ENCODE data around the gene NLRP2B.

NLRP2B gene

GRCh38 chrX:57674861-57675260 lies 5.2 kb downstream of the NLRP2B start:
- TF ChIP-seq FOXP2 (optimal IDR thresholded peaks at IDR 0.05; ENCODE audit: borderline replicate concordance, extremely low read depth, extremely low read length, insufficient read depth) (no peak), SIN3A (IDR thresholded peaks at IDR 0.05; ENCODE audit: borderline replicate concordance, insufficient read depth, low read length) (no peak), REST (IDR thresholded peaks at IDR 0.05; ENCODE audit: insufficient read depth in 1 of 2, low read depth in 2 of 2, low read length in 2 of 2) (no peak), TAF1 (IDR thresholded peaks at IDR 0.05; ENCODE audit: borderline replicate concordance, insufficient read depth, low read length) (no peak), POLR2AphosphoS5 (IDR thresholded peaks at IDR 0.05; ENCODE audit: low read depth, low read length) (no peak)

DNA sequence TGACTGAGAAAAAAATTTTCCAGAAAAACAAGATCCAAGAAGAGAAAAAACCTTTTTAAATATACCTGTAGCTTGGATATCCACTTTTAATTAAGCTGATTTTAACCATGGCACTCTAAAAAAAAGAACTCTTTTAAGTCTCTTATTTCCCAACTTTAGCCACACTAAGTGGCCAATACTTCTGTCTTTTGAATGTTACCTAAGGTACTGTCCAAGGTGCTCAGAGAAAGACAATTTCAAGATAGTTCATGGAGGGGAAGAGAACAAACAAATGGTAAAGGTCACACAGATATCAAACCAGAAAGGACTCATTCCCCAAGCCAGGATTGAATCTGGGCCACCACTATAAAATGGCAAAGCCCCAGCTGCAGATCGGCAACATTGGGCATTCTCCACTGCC lies 10.1 kb downstream of the NLRP2B start:
- TF ChIP-seq SIN3A (IDR thresholded peaks at IDR 0.05; ENCODE audit: borderline replicate concordance, insufficient read depth, low read length): no peak
- no peak for TF ChIP-seq FOXP2 (optimal IDR thresholded peaks at IDR 0.05; ENCODE audit: borderline replicate concordance, extremely low read depth, extremely low read length, insufficient read depth)
- no peak for TF ChIP-seq REST (IDR thresholded peaks at IDR 0.05; ENCODE audit: insufficient read depth in 1 of 2, low read depth in 2 of 2, low read length in 2 of 2)
- TF ChIP-seq POLR2AphosphoS5 (IDR thresholded peaks at IDR 0.05; ENCODE audit: low read depth, low read length): no peak
- TF ChIP-seq TAF1 (IDR thresholded peaks at IDR 0.05; ENCODE audit: borderline replicate concordance, insufficient read depth, low read length): no peak

DNA sequence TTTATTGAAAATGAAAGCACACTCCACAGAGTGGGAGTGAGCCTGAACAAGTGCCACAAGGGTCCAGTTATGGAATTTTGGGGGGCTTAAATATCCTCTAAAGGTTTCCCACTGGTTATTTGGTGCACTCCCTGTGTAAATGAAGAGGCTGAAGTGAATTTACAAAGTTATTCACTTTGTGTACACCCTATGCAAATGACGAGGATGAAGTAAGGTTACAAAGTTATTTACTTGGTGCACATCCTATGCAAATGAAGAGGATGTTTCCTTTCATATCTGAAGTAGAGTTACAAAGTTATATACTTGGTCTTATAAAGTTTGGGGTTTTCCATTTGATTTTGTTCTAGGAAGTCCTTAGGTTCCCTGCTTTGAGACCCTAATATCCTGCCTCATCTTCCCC lies 13.1 kb downstream of the NLRP2B start:
- no peak for TF ChIP-seq REST (IDR thresholded peaks at IDR 0.05; ENCODE audit: insufficient read depth in 1 of 2, low read depth in 2 of 2, low read length in 2 of 2)
- TF ChIP-seq FOXP2 (optimal IDR thresholded peaks at IDR 0.05; ENCODE audit: borderline replicate concordance, extremely low read depth, extremely low read length, insufficient read depth): no peak
- TF ChIP-seq SIN3A (IDR thresholded peaks at IDR 0.05; ENCODE audit: borderline replicate concordance, insufficient read depth, low read length): no peak
- TF ChIP-seq TAF1 (IDR thresholded peaks at IDR 0.05; ENCODE audit: borderline replicate concordance, insufficient read depth, low read length): no peak
- TF ChIP-seq POLR2AphosphoS5 (IDR thresholded peaks at IDR 0.05; ENCODE audit: low read depth, low read length): no peak

GRCh38 chrX:57655065-57655464 lies 25.0 kb downstream of the NLRP2B start:
- TF ChIP-seq SIN3A (IDR thresholded peaks at IDR 0.05; ENCODE audit: borderline replicate concordance, insufficient read depth, low read length): no peak
- no peak for TF ChIP-seq POLR2AphosphoS5 (IDR thresholded peaks at IDR 0.05; ENCODE audit: low read depth, low read length)
- TF ChIP-seq FOXP2 (optimal IDR thresholded peaks at IDR 0.05; ENCODE audit: borderline replicate concordance, extremely low read depth, extremely low read length, insufficient read depth): no peak

- TF ChIP-seq FOXP2 (optimal IDR thresholded peaks at IDR 0.05; ENCODE audit: borderline replicate concordance, extremely low read depth, extremely low read length, insufficient read depth) (no peak), TAF1 (IDR thresholded peaks at IDR 0.05; ENCODE audit: borderline replicate concordance, insufficient read depth, low read length) (no peak), POLR2AphosphoS5 (IDR thresholded peaks at IDR 0.05; ENCODE audit: low read depth, low read length) (no peak), REST (IDR thresholded peaks at IDR 0.05; ENCODE audit: insufficient read depth in 1 of 2, low read depth in 2 of 2, low read length in 2 of 2) (no peak), SIN3A (IDR thresholded peaks at IDR 0.05; ENCODE audit: borderline replicate concordance, insufficient read depth, low read length) (no peak)
Observed at GRCh38 chrX:57652705-57653104, 27.4 kb downstream of the NLRP2B start.
